Breast epithelium (tissue), 3 donors: ENCODE results near the gene FOXE3.

ENCODE experiments used
- CTCF ChIP-seq, 3 donors: fragments of 450-650 bp; IDR thresholded peaks; one replicate each; pipeline ENCODE4 v1.5.1; 2016 to 2017; ENCODE audit warnings: antibody characterized with exemption in 3 of 3, mild to moderate bottlenecking in 3 of 3, moderate library complexity in 3 of 3
- POLR2A ChIP-seq: fragments of 450-650 bp; IDR thresholded peaks from one replicate; pipeline ENCODE4 v1.6.1; 2016; ENCODE audit warnings: antibody characterized with exemption, mild to moderate bottlenecking, moderate library complexity

- TF ChIP-seq CTCF (IDR thresholded peaks at IDR 0.05), result no peak
- TF ChIP-seq POLR2A, result no peak
Observed at GRCh38 chr1:47438165-47439016, 22.3 kb downstream of the FOXE3 start.
